GM12892 (cell line): ENCODE measurements around the gene GFER.

Experiments used
- POLR2AphosphoS5 ChIP-seq: IDR thresholded peaks from 2 replicates; pipeline ENCODE4 v1.6.1; 2011; ENCODE audit warnings: low read depth, low read length, control low read depth
- TAF1 ChIP-seq: IDR thresholded peaks from 2 replicates; pipeline ENCODE4 v1.6.1; 2011; ENCODE audit warnings: low read depth, mild to moderate bottlenecking, control low read depth, low read length, borderline replicate concordance

- TF ChIP-seq POLR2AphosphoS5 (no peak), TAF1 (no peak)
These were observed 36.2 kb downstream of the GFER start for GRCh38 chr16:2019921-2020831.
